Suprapubic skin (tissue), 3 donors: Measurements from ENCODE around the gene PGGHG.

Experiments used
- POLR2A ChIP-seq, 2 donors: fragments of 450-650 bp; IDR thresholded peaks; one replicate each; pipeline ENCODE4 v1.6.1; 2017; ENCODE audit warnings: antibody characterized with exemption in 2 of 2, mild to moderate bottlenecking in 2 of 2, moderate library complexity in 2 of 2
- TF ChIP-seq, protein P1 (sequence below), 2 donors: fragments of 200-600 bp in 1 of 2; fragments of 450-650 bp in 1 of 2; sonication (generic) in 1 of 2; IDR thresholded peaks; one replicate each; pipeline ENCODE4 v1.5.1; 2016 to 2019; ENCODE audit warnings: antibody characterized with exemption in 2 of 2, mild to moderate bottlenecking in 1 of 2, moderate library complexity in 1 of 2

DNA sequence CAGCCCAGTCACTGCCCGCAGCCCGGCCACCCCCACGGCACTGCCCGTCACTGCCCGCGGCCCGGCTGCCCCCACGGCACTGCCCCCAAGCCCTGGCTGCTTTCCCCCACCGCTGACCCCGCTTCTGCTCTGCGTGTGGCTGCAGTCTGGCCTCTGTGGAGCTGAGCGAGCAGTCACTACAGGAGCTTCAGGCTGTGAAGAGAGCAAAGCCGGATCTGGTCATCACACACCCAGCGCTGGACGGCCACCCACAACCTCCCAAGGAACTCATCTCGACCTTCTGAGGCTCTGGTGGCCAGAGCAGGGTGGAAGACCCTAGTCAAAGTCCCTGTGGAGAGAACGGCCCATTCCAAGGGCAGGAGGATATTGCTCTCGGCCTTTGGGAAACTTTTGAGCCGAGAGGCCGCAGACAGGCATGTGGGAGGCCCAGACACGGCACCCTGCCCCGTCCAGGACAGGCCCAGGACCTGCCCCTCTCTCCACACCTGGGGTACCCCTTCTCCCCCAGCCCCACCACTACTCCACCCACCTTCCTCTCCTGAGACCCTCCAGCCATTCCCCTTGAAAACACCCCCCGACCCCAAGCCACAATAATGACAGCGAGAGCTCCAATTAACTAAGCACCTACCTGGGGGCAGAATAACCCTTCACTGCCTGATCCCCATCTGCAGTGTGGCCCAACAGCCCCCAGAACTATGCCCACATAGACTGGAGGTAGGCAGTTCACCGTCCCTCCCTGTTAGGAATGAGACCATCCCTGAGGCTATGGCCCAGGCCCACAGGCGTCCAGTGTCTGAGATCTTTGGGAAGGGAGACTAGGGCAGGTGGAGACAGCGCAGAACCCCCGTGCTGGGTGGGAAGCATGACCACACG, 3.7 kb upstream of the PGGHG start:
- no peak for TF ChIP-seq POLR2A (IDR thresholded peaks at IDR 0.05)
- TF ChIP-seq, protein P1, sequence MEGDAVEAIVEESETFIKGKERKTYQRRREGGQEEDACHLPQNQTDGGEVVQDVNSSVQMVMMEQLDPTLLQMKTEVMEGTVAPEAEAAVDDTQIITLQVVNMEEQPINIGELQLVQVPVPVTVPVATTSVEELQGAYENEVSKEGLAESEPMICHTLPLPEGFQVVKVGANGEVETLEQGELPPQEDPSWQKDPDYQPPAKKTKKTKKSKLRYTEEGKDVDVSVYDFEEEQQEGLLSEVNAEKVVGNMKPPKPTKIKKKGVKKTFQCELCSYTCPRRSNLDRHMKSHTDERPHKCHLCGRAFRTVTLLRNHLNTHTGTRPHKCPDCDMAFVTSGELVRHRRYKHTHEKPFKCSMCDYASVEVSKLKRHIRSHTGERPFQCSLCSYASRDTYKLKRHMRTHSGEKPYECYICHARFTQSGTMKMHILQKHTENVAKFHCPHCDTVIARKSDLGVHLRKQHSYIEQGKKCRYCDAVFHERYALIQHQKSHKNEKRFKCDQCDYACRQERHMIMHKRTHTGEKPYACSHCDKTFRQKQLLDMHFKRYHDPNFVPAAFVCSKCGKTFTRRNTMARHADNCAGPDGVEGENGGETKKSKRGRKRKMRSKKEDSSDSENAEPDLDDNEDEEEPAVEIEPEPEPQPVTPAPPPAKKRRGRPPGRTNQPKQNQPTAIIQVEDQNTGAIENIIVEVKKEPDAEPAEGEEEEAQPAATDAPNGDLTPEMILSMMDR (IDR thresholded peaks at IDR 0.05) = no peak
